KOPT-K1 (cell line): Measurements from ENCODE around the gene LIMK1.
"Not testable (repeated sequence)": the region's sequence is repeated elsewhere in the genome, so short reads cannot be mapped to it uniquely, and the experiment has no call there.

ENCODE experiments used
- H3K27ac ChIP-seq: fragments of 200-600 bp; sonication (generic); 2 replicates; pipeline ENCODE4 v1.5.1; 2016; ENCODE audit warnings: antibody characterized with exemption, mild to moderate bottlenecking, low read depth, low read length; ENCODE audit not compliant: poor library complexity, severe bottlenecking
- H3K36me3 ChIP-seq: fragments of 200-600 bp; sonication (generic); 2 replicates; pipeline ENCODE4 v1.5.1; 2017; ENCODE audit warnings: antibody characterized with exemption, mild to moderate bottlenecking, low read length, moderate library complexity; ENCODE audit not compliant: insufficient read depth
- H3K9me3 ChIP-seq: fragments of 200-600 bp; sonication (generic); 2 replicates; pipeline ENCODE4 v1.5.1; 2017; ENCODE audit warnings: antibody characterized with exemption, low read length, mild to moderate bottlenecking; ENCODE audit not compliant: insufficient read depth, poor library complexity, severe bottlenecking

Gene LIMK1

DNA sequence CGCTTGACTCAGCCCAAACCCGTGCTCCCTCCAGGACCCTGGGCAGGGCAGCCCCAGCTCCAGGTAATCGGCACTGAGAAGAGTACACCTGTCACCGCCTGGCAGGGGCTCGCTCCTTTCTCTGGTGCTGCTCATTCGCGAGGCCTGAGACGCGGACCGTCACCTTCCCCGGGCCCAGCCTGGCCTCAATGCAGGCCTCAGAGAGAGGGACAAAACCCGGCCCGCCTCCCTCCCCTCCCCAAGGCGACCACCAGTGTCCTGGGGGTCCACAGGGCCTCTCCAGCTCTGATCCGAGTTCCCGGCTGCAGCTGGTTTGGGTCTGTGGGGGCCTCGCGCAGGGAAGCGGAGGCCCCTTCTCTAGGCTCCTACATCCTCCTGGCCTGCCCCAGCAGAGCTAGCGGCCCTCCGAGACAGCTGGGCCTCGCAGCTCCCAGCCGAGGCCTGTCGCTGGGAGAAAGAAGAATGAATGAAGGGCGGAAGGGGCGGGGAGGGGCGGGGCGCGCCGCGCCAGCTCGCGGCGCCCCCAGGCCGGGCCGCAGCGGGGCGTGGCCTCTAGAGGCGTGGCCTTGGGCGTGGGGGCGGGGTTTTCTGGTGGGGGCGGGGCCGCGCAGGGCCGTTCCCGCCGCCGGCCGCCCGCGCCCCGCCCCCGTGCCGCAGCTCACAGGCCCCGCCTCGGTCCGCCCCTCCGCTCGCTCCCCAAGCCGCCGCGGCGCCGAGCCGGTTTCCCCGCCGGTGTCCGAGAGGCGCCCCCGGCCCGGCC is at the start of gene LIMK1:
Gene LIMK1 (plus strand): TSS at position 688 of the 760 bp plus-strand sequence. CDS start 187 bp downstream, outside the sequence.
- H3K27ac ChIP-seq: peak within 1 kb of the TSS; percentile 53
- no peaks in the 10 kb centered on the region for H3K9me3 ChIP-seq
- no peaks in the 10 kb centered on the region for H3K36me3 ChIP-seq

DNA sequence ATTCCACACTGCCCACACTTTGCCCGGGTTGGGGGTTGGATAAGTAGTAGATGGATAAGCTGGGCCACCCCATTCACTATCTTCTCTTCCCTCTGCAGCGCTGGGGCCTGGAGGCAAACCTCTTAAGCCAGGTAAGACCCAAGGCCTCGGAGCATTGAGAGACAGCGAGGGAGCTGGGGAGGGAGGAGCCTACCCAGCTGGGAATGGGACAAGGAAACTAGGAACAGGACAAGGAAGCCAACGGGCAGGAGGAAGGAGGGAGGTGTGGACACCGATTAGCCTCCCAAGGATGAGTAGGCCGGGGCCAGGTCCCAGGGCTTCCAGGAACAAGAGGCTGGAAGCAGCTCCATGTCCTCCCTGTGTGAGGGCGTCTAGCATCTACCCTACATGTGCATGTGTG is 46.0 kb upstream of the LIMK1 start:
- no peak overlapping the region for H3K27ac ChIP-seq
- H3K36me3 ChIP-seq: no peaks in the 10 kb centered on the region
- H3K9me3 ChIP-seq: no peaks in the 10 kb centered on the region

DNA sequence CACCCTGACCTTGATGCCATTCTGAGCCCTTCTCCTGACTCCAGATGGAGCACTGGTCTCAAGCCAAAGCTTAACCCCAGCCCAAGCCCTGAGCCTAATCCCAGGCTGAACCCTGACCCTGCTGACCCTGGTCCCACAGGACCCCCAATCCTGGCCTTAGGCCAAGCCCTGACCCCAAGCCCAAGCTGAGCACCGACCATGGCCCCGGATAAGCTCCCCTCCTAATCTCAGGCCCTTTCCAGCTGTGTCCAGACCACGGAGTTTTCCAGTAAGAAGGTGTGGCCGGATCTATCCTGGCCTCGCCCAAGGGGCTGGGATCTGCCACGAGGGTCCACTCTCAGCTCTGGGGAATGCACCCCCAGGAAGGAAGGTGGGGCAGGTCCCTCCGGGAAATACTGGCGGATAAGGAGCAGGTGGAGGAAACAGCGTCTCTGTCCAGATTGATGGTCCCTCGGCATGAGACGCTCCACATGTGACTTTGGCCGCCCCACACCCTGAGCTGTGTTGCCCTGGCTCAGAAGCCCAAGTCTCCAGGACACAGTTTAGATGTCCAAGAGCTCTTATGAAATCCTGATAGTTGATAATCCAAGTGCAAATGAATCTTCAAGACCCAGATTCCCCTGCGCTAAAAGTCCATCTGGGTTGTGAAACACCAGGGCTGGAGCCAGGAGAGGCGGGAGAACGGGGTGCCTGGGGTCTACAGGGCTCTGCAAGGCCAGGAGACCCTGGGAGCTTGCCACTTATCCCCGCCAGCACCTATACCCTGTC is 45.2 kb upstream of the LIMK1 start:
- H3K27ac ChIP-seq: no peak overlapping the region
- H3K36me3 ChIP-seq: no peaks in the 10 kb centered on the region
- H3K9me3 ChIP-seq: no peaks in the 10 kb centered on the region

DNA sequence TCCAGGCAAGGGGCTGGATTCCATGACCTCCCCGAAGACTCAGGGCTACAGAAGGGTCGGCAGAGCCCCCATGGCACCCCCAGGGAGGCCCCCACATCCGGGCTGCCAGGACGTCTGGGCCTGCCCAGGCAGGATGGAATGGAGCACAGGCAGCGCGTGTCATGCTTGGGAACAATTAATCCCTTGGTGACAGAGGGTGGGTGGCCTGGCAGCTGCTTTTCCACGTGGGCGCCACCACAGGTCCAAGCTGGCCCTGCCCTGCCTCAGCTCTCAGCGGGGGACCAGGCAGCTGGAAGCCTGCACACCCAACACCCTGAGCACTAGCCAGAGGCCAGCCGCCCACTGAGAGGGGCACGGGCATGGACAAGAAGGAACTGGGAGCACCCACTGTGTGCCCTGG is 44.3 kb upstream of the LIMK1 start:
- H3K9me3 ChIP-seq: no peaks in the 10 kb centered on the region
- H3K36me3 ChIP-seq: no peaks in the 10 kb centered on the region
- H3K27ac ChIP-seq: no peak overlapping the region

DNA sequence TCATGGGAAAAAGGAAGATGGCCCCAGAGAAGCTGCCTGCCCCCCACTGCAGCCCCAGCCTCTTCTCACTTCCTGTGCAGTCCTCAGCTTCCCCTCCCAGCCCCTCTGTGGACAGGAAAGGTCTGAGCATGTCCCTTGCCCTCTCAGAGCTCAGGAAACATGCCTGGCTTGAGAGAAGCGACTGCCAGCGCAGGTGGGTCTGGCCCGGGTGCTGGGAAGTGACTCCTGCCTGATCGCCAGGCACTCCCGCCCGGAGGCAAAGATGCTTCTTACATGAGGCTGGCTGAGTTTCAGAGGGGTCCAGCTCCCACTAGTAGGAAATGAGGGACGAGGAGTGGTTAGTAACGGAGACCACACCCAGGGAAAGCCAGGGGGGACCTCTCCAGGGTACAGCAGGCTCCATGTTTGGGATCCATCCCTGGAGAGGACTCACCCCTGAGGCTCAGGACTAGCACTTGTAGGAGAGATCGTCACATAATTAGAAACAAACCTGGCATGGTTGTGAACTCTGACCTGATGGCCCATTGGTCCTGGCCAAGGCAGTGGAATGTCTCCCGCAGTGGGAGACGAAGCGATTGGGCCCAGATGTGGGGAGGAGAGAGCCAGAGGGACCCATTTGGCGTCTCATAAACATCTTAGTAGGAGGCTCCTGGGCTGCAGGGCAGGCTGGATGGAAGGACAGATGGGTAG is 43.4 kb upstream of the LIMK1 start:
- no peak overlapping the region for H3K27ac ChIP-seq
- H3K36me3 ChIP-seq: no peaks in the 10 kb centered on the region
- no peaks in the 10 kb centered on the region for H3K9me3 ChIP-seq

DNA sequence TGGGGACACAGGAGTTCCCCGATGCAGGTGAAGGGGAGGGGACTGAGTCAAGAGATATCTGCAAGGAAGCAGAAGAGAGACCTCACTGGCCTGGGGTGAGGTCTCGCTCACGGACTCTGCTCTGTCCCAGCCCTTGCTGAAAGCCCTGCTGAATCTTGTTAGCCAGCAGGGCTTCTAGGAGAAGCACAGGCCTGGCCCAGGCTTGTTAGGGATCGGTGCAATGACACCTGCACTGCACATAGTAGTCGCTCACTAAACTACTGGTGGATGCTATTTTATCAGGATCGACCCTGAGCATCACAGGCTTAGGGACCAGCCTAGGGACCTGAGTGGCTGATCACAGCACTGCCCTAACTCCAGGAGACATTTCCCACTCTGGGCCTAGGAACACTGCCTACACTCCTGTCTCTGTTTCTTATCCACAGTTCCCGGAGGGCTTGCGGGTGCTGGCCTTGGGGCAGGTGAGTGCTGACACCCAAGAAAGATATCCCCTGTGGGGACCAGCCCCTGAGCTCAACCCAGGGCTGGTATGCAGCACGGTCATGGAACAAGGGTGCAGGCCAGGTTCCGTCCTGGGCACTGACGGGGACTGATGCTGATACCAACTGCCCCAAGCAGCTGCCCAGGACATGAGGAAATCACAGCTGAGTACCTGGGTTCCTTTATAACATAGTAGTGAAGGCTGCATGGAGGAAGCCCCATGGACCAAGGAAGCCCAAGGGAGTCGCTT is 42.6 kb upstream of the LIMK1 start:
- Histone ChIP-seq H3K27ac (no peak overlapping the region), H3K9me3 (no peaks in the 10 kb centered on the region), H3K36me3 (no peaks in the 10 kb centered on the region)

DNA sequence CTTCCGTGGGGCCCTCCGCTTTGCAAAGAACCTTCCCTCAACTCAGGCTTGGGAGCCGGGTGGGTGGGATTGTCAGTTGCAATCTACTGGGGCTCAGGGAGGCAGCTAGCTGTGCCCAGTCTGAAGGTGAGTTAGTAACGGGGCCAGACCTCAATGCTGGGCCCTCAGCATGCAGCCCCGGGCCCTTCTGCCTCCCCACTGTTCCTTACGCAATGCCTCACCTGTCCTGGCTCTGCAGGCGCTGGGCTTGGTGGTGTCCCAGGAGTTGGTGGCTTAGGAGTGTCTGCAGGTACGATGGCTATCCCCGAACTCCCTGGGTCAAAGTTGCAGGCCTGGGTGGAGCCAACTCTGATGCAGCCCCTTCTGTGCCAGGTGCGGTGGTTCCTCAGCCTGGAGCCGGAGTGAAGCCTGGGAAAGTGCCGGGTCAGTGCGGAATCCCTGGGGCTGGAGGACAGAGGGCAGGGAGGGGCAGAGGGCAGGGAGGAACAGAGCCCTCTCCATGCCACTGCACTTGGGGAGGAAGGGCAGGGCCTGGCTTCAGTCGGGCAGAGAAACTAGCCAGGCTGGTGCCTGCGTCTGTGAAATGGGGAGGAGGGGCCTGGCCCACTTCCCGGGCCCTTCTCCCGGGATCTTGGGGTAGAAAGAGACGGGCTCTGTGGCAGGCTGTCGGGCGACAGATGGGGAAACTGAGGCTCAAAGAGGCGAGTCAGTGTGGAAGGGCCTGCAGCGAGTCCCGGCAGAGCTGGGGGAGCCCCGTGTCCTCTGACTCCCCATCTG is 40.7 kb upstream of the LIMK1 start:
- H3K9me3 ChIP-seq: no peaks in the 10 kb centered on the region
- no peak overlapping the region for H3K27ac ChIP-seq
- H3K36me3 ChIP-seq: no peaks in the 10 kb centered on the region

DNA sequence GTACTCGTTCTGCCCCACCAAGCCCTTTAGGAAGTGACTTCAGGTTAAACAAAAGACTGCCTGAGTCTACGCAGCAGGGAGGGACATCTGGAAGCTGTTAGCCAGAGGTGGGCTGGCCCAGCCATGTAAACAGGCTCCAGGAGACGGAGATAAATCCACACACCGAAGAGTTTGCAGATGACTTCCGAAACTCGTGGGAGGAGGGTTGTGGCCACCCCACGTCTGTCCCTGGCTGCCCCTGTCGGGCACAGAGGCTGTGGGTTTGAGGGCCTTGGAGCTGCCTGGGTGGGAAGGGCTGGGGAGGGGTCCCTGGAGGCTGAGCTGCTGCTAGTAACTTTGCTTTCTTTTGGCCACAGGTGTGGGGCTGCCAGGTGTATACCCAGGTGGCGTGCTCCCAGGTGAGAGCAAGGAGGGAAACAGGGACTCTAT is 40.1 kb upstream of the LIMK1 start:
- Histone ChIP-seq H3K36me3 (no peaks in the 10 kb centered on the region), H3K27ac (no peak overlapping the region), H3K9me3 (no peaks in the 10 kb centered on the region)

DNA sequence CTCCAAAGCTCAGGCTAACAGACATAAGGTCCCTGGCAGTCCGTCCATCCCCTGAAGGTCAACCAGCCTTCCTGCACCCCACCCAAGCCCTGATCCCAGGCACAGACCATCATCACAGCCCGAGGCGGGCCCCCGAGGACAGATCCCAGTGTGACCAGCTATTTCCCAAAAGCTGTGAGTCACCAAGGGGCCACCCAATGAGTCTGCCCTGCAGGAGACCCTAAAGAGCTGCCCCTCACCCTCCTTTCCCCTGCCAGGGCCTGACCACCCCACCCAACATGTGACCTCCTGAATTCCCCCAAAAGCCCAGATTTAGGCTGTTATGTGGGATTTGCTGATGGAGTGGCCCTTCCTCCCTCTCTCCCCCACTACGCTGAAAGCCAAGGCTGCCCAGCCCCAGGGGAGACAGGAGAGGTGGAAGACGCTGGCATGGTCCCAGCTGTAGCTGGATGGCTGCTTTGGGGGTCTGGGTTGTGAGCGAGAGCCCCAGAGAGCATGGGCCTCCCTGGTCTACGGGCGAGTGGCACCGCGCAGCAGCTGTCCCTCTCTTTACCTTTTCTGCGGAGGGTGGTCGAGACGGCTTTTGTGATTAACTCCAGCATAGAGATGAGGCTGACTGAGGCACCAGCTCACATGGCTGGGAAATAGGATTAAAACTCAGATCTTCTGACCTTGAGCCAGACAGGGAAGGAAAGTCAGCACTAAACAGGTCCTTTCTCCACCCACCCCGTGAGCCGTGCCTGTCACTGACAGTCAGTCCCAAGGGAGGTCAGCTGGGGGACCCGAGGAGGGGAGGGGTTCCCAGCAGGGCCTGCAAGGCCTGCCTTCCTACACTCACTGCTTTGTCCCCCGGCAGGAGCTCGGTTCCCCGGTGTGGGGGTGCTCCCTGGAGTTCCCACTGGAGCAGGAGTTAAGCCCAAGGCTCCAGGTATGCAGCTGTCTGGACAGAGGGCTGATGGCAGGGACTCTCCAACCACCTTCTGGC is 38.9 kb upstream of the LIMK1 start:
- Histone ChIP-seq H3K27ac (no peak overlapping the region), H3K9me3 (no peaks in the 10 kb centered on the region), H3K36me3 (no peaks in the 10 kb centered on the region)

DNA sequence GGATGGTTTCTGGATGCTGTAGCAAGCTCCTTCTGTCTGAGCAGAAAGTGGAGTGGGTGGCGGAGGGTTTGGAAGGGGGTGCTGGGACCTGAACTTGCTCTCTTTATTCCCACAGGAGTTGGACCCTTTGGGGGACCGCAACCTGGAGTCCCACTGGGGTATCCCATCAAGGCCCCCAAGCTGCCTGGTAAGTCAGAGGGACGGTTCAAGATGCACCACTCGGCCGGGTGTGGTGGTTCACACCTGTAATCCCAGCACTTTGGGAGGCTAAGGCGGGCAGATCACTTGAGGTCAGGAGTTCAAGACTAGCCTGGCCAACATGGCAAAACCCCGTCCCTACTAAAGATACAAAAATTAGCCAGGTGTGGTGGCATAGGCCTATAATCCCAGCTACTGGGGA is 37.0 kb upstream of the LIMK1 start:
- H3K36me3 ChIP-seq, H3K27ac ChIP-seq, H3K9me3 ChIP-seq: not testable (repeated sequence)

DNA sequence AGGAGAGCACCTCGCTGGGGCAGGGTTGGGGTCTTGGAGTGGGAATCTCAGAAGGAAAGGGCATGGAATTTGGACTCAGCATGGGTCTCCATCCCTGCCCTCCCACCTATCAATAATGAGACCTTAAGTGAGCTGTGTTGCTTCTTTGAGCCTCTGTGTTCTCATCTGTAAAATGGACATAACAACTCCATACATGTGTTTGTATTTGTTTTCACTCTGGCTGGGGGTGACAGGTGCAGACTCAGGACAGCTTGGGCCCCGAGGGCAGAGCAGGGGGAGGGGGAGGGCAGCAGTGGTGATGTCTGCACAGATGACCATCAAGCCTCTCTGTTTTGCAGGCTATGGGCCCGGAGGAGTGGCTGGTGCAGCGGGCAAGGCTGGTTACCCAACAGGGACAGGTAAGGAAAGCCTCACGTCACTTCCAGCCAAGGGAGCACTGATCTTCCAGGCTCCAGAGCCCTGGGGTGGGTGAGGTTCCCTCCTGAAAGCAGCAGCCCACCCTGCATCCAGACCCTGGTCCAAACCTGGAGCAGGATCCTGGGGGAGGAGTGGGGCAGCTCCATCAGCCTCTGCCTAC is 35.7 kb upstream of the LIMK1 start:
- H3K36me3 ChIP-seq: no peaks in the 10 kb centered on the region

DNA sequence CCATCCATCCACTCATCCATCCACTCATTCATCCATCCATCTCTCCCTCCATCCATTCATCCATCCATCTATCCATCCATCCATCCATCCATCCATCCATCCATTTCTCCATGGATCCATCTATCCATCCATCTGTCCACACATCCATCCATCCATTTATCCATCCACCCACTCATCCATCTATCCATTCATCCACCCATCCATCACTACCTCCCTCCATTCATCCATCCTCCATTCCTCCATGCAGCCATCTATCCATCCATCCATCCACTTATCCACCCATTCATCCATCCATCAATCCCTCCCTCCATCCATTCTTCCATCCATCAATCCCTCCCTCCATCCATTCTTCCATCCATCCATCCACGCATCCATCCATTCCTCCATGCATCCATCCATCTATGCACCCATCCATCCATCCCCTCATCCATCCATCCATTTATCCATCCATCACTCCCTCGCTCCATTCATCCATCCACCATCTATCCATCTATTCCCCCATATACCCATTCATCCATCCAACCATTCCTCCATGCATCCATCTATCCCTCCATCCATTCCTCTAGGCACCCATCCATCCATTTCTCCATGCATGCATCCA is 34.5 kb upstream of the LIMK1 start:
- Histone ChIP-seq H3K9me3 (no peaks in the 10 kb centered on the region), H3K36me3 (no peaks in the 10 kb centered on the region), H3K27ac (no peak overlapping the region)

More for the DNA sequence above, 35.7 kb upstream of the LIMK1 start:
- H3K9me3 ChIP-seq: no peaks in the 10 kb centered on the region
- H3K27ac ChIP-seq: no peak overlapping the region
